ENCODE data around the gene CTNNA2. TPM values are rescaled to one million over a fixed set of nuclear protein-coding genes. Genes with fewer than 3 reads are reported as not detected.

The CTNNA2 gene
- total RNA-seq, 1 donor from 2014 or later, result 2.9 TPM

GRCh38 chr2:80061881-80062280 lies 549.0 kb downstream of the CTNNA2 start:
- Mint-ChIP-seq H3K27me3 (ENCODE audit: low read depth) (no peaks in the 10 kb centered on the region), H3K9me3 (no peaks in the 10 kb centered on the region), H3K36me3 (ENCODE audit: low read depth) (no peaks in the 10 kb centered on the region), H3K27ac (ENCODE audit: unreplicated experiment) (no peak overlapping the region), H3K4me1 (peaks cover 26% of the 10 kb centered on the region), H3K4me3 (no peak overlapping the region)
- TF ChIP-seq, protein P1, sequence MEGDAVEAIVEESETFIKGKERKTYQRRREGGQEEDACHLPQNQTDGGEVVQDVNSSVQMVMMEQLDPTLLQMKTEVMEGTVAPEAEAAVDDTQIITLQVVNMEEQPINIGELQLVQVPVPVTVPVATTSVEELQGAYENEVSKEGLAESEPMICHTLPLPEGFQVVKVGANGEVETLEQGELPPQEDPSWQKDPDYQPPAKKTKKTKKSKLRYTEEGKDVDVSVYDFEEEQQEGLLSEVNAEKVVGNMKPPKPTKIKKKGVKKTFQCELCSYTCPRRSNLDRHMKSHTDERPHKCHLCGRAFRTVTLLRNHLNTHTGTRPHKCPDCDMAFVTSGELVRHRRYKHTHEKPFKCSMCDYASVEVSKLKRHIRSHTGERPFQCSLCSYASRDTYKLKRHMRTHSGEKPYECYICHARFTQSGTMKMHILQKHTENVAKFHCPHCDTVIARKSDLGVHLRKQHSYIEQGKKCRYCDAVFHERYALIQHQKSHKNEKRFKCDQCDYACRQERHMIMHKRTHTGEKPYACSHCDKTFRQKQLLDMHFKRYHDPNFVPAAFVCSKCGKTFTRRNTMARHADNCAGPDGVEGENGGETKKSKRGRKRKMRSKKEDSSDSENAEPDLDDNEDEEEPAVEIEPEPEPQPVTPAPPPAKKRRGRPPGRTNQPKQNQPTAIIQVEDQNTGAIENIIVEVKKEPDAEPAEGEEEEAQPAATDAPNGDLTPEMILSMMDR (conservative IDR thresholded peaks at IDR 0.05), result no peak
- no peak for DNase-seq (ENCODE audit: low read depth, low spot score)

DNA sequence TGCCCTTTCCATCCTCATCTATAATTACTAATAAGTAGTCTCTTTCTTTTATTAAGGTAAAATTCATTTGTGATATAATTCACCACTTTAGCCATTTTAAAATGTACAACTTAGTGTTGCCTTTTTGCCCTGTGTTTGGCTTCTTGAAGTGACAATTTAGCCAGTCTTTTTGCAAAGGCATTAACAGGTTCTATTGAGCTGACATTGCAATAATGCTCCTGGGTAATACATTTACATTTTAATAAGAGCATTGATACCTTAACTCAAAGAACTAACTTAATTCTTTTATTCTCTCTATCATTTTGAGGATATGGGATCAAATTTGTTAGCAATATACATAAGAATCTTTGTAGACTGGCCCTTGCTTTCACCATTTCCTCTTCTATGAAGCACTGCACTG lies 549.4 kb downstream of the CTNNA2 start:
- no peak overlapping the region for H3K4me3 Mint-ChIP-seq
- H3K27ac Mint-ChIP-seq (ENCODE audit: unreplicated experiment), result no peak overlapping the region
- H3K9me3 Mint-ChIP-seq, result no peaks in the 10 kb centered on the region
- no peaks in the 10 kb centered on the region for H3K27me3 Mint-ChIP-seq (ENCODE audit: low read depth)
- no peaks in the 10 kb centered on the region for H3K36me3 Mint-ChIP-seq (ENCODE audit: low read depth)
- H3K4me1 Mint-ChIP-seq, result peaks cover 26% of the 10 kb centered on the region
- TF ChIP-seq, protein P1 (conservative IDR thresholded peaks at IDR 0.05), result no peak
- no peak for DNase-seq (ENCODE audit: low read depth, low spot score)

- no peaks in the 10 kb centered on the region for H3K36me3 Mint-ChIP-seq (ENCODE audit: low read depth)
- no peak overlapping the region for H3K4me3 Mint-ChIP-seq
- no peak overlapping the region for H3K27ac Mint-ChIP-seq (ENCODE audit: unreplicated experiment)
- no peak for DNase-seq (ENCODE audit: low read depth, low spot score)
- no peaks in the 10 kb centered on the region for H3K9me3 Mint-ChIP-seq
- H3K4me1 Mint-ChIP-seq, result peaks cover 3% of the 10 kb centered on the region
- H3K27me3 Mint-ChIP-seq (ENCODE audit: low read depth), result peaks cover 7% of the 10 kb centered on the region
- TF ChIP-seq, protein P1 (conservative IDR thresholded peaks at IDR 0.05), result no peak
These were observed 555.3 kb downstream of the CTNNA2 start for GRCh38 chr2:80068038-80068731.

DNA sequence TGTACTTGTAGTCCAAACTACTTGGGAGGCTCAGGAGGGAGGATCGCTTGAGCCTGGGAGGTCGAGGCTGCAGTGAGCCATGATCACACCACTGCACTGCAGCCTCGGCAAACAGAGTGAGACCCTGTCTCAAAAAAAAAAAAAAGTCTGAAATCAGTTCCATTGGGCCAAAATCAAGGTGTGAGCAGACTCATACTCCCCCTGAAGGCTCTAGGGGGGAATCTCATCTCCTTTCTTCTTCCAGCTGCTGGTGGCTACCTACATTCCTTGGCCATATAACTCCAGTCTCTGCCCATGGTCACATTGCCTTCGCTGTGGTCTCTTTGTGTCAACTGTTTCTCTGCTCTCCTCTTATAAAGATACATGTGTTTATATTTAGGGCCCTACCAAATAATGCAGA lies 557.7 kb downstream of the CTNNA2 start:
- H3K9me3 Mint-ChIP-seq, result no peaks in the 10 kb centered on the region
- peaks cover 11% of the 10 kb centered on the region for H3K27me3 Mint-ChIP-seq (ENCODE audit: low read depth)
- H3K4me1 Mint-ChIP-seq, result peaks cover 4% of the 10 kb centered on the region
- no peaks in the 10 kb centered on the region for H3K36me3 Mint-ChIP-seq (ENCODE audit: low read depth)
- no peak overlapping the region for H3K4me3 Mint-ChIP-seq
- no peak overlapping the region for H3K27ac Mint-ChIP-seq (ENCODE audit: unreplicated experiment)
- no peak for DNase-seq (ENCODE audit: low read depth, low spot score)
- TF ChIP-seq, protein P1 (conservative IDR thresholded peaks at IDR 0.05), result no peak

DNA sequence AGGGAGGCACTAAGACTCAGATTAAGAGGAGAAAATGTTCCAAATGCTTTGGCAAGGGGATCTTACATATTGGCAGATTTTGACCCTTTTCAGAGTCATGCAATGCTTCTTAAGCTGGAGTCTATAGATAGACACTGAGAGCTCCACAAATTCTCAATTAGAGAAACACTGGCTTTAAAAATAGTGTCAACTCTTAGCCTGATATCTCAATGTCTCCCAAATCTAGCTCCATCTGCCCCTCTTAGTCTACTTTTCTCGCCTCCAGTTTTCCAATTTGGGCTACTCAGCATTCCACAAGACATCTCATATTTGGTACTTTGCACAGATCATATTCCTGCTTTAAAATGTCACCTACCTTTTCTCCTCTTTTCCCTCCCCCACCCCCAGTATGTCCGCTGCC lies 559.1 kb downstream of the CTNNA2 start:
- no peak for DNase-seq (ENCODE audit: low read depth, low spot score)
- no peak overlapping the region for H3K27ac Mint-ChIP-seq (ENCODE audit: unreplicated experiment)
- H3K27me3 Mint-ChIP-seq (ENCODE audit: low read depth), result peaks cover 11% of the 10 kb centered on the region
- H3K4me3 Mint-ChIP-seq, result no peak overlapping the region
- peaks cover 4% of the 10 kb centered on the region for H3K4me1 Mint-ChIP-seq
- TF ChIP-seq, protein P1 (conservative IDR thresholded peaks at IDR 0.05), result no peak
- H3K9me3 Mint-ChIP-seq, result no peaks in the 10 kb centered on the region
- H3K36me3 Mint-ChIP-seq (ENCODE audit: low read depth), result no peaks in the 10 kb centered on the region
